NB4 (cell line): Measurements from ENCODE around the gene CEP131.

ENCODE experiments used
- TF ChIP-seq, protein P1 (sequence below): IDR thresholded peaks from one replicate; pipeline ENCODE4 v1.5.1; 2012; ENCODE audit warnings: low read depth, low read length
- TF ChIP-seq, protein P2 (sequence below): IDR thresholded peaks from 2 replicates; pipeline ENCODE4 v1.6.1; 2011; ENCODE audit warnings: low read depth, low read length

DNA sequence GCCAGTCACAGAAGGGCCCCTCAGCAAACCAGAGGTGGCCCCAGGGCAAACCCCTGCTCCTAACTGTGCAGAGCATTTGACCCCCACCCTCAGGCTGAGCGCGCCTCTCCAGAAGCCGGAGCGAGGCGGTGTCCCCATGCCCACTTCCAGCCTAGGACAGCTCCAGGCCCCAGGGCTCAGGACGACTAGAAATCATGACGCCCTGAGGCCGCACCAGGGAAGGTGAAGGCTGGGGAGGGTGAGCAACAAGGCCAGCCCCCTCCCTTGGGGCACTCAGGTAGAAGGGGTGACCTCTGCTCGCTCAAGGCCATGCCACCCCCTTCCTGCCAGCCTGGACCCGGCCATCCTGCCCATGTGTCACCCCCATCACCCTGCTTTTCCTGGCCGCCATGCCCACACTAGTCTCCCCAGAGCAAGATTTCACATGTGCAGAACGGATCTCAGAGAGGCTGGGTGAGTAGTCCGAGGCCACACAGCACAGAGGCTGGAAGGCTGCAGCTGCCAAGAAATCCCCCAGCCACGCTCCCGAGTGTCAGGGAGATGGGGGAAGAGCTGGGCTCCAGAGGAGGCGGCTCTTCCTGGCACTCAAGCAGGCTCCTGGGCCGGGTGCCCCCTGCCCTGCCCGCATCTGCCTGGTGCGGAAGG is 59.6 kb downstream of the CEP131 start:
- TF ChIP-seq, protein P1, sequence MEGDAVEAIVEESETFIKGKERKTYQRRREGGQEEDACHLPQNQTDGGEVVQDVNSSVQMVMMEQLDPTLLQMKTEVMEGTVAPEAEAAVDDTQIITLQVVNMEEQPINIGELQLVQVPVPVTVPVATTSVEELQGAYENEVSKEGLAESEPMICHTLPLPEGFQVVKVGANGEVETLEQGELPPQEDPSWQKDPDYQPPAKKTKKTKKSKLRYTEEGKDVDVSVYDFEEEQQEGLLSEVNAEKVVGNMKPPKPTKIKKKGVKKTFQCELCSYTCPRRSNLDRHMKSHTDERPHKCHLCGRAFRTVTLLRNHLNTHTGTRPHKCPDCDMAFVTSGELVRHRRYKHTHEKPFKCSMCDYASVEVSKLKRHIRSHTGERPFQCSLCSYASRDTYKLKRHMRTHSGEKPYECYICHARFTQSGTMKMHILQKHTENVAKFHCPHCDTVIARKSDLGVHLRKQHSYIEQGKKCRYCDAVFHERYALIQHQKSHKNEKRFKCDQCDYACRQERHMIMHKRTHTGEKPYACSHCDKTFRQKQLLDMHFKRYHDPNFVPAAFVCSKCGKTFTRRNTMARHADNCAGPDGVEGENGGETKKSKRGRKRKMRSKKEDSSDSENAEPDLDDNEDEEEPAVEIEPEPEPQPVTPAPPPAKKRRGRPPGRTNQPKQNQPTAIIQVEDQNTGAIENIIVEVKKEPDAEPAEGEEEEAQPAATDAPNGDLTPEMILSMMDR, result no peak
- TF ChIP-seq, protein P2, sequence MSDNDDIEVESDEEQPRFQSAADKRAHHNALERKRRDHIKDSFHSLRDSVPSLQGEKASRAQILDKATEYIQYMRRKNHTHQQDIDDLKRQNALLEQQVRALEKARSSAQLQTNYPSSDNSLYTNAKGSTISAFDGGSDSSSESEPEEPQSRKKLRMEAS, result no peak
